ENCODE results near the gene MCCD1.

The MCCD1 gene

GRCh38 chr6:31556307-31556706 lies 27.5 kb downstream of the MCCD1 start:
- peaks cover 64% of the 10 kb centered on the region for H3F3A ChIP-seq (ENCODE audit: insufficient read depth)
- peak overlapping the region; percentile 8; the same call in 1 of the 2 replicates for H3K9ac ChIP-seq (ENCODE audit: low read length)
- H3K27me3 ChIP-seq (ENCODE audit: low read length): no peaks in the 10 kb centered on the region
- H3K4me2 ChIP-seq (ENCODE audit: low read depth, low read length, poor library complexity, severe bottlenecking): peak overlapping the region; percentile 33
- H3K79me2 ChIP-seq (ENCODE audit: insufficient read depth, low read length): peaks cover 17% of the 10 kb centered on the region; the same call in 1 of the 2 replicates
- H4K20me1 ChIP-seq (ENCODE audit: low read depth, low read length): no peaks in the 10 kb centered on the region
- H3K9me2 ChIP-seq (replicated peaks; ENCODE audit: insufficient read depth, low read length): no peaks in the 10 kb centered on the region
- no peaks in the 10 kb centered on the region for H3K36me3 ChIP-seq (ENCODE audit: low read length)
- no peaks in the 10 kb centered on the region for H3K9me3 ChIP-seq (ENCODE audit: insufficient read depth, low read length)
- no peak overlapping the region for H2AFZ ChIP-seq (ENCODE audit: low read depth, low read length, severe bottlenecking)
- TF ChIP-seq CTCF (IDR thresholded peaks at IDR 0.05; ENCODE audit: insufficient read depth, low read length, poor library complexity, severe bottlenecking) (no peak), EZH2phosphoT487 (conservative IDR thresholded peaks at IDR 0.05; ENCODE audit: low read length) (no peak)
- peak overlapping the region; percentile 72 for H3K27ac ChIP-seq (ENCODE audit: low read depth, low read length)
- no peak overlapping the region for H3K4me3 ChIP-seq (ENCODE audit: insufficient read depth, low read length, poor library complexity, severe bottlenecking)

DNA sequence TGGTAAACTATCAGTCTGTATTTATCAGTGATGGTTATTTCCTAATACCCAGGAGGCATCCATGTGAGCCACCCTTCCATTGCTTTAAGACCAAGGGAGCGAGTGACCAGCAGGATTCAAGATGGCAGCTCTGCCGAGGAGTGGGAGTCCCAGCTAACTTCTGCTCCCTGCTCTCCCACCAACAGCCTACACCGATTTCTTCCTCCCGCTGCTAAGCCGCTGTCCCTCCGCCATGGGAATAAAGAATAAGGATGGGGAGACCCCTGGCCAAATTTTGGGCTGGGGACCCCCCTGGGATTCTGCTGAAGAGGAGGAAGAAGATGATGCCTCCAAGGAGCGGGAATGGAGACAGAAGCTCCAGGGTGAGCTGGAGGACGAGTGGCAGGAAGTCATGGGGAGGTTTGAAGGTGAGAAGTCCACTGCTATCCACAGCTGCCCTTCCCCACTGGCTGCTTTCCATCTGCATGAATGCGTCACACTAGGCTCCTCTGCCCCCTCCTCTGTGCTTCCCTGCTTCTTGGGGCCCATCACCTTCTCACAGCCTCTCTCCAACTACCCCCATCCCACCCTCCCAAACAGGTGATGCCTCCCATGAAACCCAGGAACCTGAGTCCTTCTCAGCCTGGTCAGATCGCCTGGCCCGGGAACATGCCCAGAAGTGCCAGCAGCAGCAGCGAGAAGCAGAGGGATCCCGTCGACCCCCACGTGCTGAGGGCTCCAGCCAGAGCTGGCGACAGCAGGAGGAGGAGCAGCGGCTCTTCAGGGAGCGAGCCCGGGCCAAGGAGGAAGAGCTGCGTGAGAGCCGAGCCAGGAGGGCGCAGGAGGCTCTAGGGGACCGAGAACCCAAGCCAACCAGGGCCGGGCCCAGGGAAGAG lies 28.9 kb downstream of the MCCD1 start:
- H3K4me3 ChIP-seq (ENCODE audit: insufficient read depth, low read length, poor library complexity, severe bottlenecking): no peak overlapping the region
- H3K9me2 ChIP-seq (replicated peaks; ENCODE audit: insufficient read depth, low read length): no peaks in the 10 kb centered on the region
- peak overlapping the region; percentile 77 for H3K4me2 ChIP-seq (ENCODE audit: low read depth, low read length, poor library complexity, severe bottlenecking)
- no peak for TF ChIP-seq EZH2phosphoT487 (conservative IDR thresholded peaks at IDR 0.05; ENCODE audit: low read length)
- no peak for TF ChIP-seq CTCF (IDR thresholded peaks at IDR 0.05; ENCODE audit: insufficient read depth, low read length, poor library complexity, severe bottlenecking)
- H3K79me2 ChIP-seq (ENCODE audit: insufficient read depth, low read length): peaks cover 17% of the 10 kb centered on the region; the same call in 1 of the 2 replicates
- no peaks in the 10 kb centered on the region for H3K9me3 ChIP-seq (ENCODE audit: insufficient read depth, low read length)
- H4K20me1 ChIP-seq (ENCODE audit: low read depth, low read length): no peaks in the 10 kb centered on the region
- peaks cover 77% of the 10 kb centered on the region for H3F3A ChIP-seq (ENCODE audit: insufficient read depth)
- H3K27me3 ChIP-seq (ENCODE audit: low read length): no peaks in the 10 kb centered on the region
- H3K9ac ChIP-seq (ENCODE audit: low read length): peak overlapping the region; percentile 69
- H3K36me3 ChIP-seq (ENCODE audit: low read length): no peaks in the 10 kb centered on the region
- H2AFZ ChIP-seq (ENCODE audit: low read depth, low read length, severe bottlenecking): no peak overlapping the region
- peak overlapping the region; percentile 94 for H3K27ac ChIP-seq (ENCODE audit: low read depth, low read length)

- peaks cover 16% of the 10 kb centered on the region; the same call in 1 of the 2 replicates for H3K79me2 ChIP-seq (ENCODE audit: insufficient read depth, low read length)
- H3K4me3 ChIP-seq (ENCODE audit: insufficient read depth, low read length, poor library complexity, severe bottlenecking): peak overlapping the region; percentile 41
- peak overlapping the region; percentile 77 for H3K4me2 ChIP-seq (ENCODE audit: low read depth, low read length, poor library complexity, severe bottlenecking)
- H3K27ac ChIP-seq (ENCODE audit: low read depth, low read length): peak overlapping the region; percentile 94
- no peaks in the 10 kb centered on the region for H4K20me1 ChIP-seq (ENCODE audit: low read depth, low read length)
- peaks cover 81% of the 10 kb centered on the region for H3F3A ChIP-seq (ENCODE audit: insufficient read depth)
- H3K9me2 ChIP-seq (replicated peaks; ENCODE audit: insufficient read depth, low read length): no peaks in the 10 kb centered on the region
- H2AFZ ChIP-seq (ENCODE audit: low read depth, low read length, severe bottlenecking): no peak overlapping the region
- peak overlapping the region; percentile 69 for H3K9ac ChIP-seq (ENCODE audit: low read length)
- TF ChIP-seq EZH2phosphoT487 (conservative IDR thresholded peaks at IDR 0.05; ENCODE audit: low read length) (no peak), CTCF (IDR thresholded peaks at IDR 0.05; ENCODE audit: insufficient read depth, low read length, poor library complexity, severe bottlenecking) (no peak)
- H3K9me3 ChIP-seq (ENCODE audit: insufficient read depth, low read length): no peaks in the 10 kb centered on the region
- no peaks in the 10 kb centered on the region for H3K27me3 ChIP-seq (ENCODE audit: low read length)
- no peaks in the 10 kb centered on the region for H3K36me3 ChIP-seq (ENCODE audit: low read length)
Observed at GRCh38 chr6:31558318-31558625, 29.5 kb downstream of the MCCD1 start.

Data from SU-DHL-6 (cell line).